Measurements from ENCODE around the gene KDM6A. TPM values are rescaled to one million over a fixed set of nuclear protein-coding genes. Genes with fewer than 3 reads are reported as not detected.
"Not testable (repeated sequence)": the region's sequence is repeated elsewhere in the genome, so short reads cannot be mapped to it uniquely, and the experiment has no call there.

Gene KDM6A
- total and polyA plus RNA-seq, 2 donors (not counting 3 experiments of a cell fraction or from before 2014, with no cell fraction given) = 9.0 to 20.6 TPM

DNA sequence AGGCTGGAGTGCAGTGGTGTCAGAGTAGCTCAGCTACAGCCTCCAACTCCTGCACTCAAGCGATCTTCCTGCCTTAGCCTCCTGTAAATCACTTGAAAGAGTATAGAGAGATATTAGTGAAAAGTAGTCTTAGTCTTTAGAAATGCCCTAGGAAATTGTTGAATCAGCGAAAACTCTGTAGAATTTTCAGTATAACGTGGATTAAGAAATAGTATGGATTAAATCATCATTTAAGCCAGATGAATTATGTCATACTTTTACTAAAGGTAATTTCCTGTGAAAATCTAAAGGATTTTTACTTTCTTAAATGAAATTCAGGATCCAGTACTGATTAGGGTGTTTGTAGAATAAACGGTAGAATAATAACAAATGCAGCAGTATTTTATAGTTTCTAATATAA, 163.2 kb downstream of the KDM6A start:
- Histone ChIP-seq H3K9me3 (replicated peaks; ENCODE audit: control insufficient read depth, insufficient read depth, low read length) (no peaks in the 10 kb centered on the region), H3K4me2 (ENCODE audit: insufficient read depth, low read length) (no peak overlapping the region), H3K9ac (replicated peaks; ENCODE audit: extremely low read depth, insufficient read depth, low read length) (no peak overlapping the region), H3K27ac (ENCODE audit: insufficient read depth, low read depth, low read length) (no peak overlapping the region), H3K36me3 (ENCODE audit: control insufficient read depth in 2 of 2, extremely low read depth in 1 of 2, insufficient read depth in 2 of 2, low read length in 2 of 2) (no peaks in the 10 kb centered on the region), H3K79me2 (ENCODE audit: control insufficient read depth, insufficient read depth, low read length) (peaks cover 12% of the 10 kb centered on the region), H4K20me1 (replicated peaks; ENCODE audit: control insufficient read depth, extremely low read depth, insufficient read depth, low read length) (no peaks in the 10 kb centered on the region), H3K4me3 (replicated peaks in 1 of 3; ENCODE audit: insufficient read depth in 1 of 3, low read depth in 1 of 3, low read length in 3 of 3) (no peak overlapping the region), H2AFZ (ENCODE audit: low read depth, low read length) (no peak overlapping the region), H3K27me3 (ENCODE audit: control insufficient read depth in 2 of 2, insufficient read depth in 2 of 2, low read length in 2 of 2) (no peaks in the 10 kb centered on the region), H3K4me1 (ENCODE audit: control insufficient read depth, extremely low read depth, insufficient read depth, low read length) (no peaks in the 10 kb centered on the region), H3K9me1 (replicated peaks; ENCODE audit: control insufficient read depth, extremely low read depth, insufficient read depth, low read length) (no peaks in the 10 kb centered on the region)
- dilution Hi-C loops (cut with MboI; ENCODE audit: extremely low pct_ligation_motif_present, low sequenced_read_pairs) (no loop called here), intact Hi-C loops (cut with micrococcal nuclease) (no loop called here)
- no peak for TF ChIP-seq MYC (IDR thresholded peaks at IDR 0.05; ENCODE audit: low read depth, low read length)
- no peak for TF ChIP-seq FOS (IDR thresholded peaks at IDR 0.05; ENCODE audit: borderline replicate concordance, insufficient read depth, low read length)
- no peak for TF ChIP-seq GATA2 (IDR thresholded peaks at IDR 0.05; ENCODE audit: insufficient read depth, insufficient read length, low read depth, low read length)
- TF ChIP-seq, protein P1, sequence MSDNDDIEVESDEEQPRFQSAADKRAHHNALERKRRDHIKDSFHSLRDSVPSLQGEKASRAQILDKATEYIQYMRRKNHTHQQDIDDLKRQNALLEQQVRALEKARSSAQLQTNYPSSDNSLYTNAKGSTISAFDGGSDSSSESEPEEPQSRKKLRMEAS (IDR thresholded peaks at IDR 0.05; ENCODE audit: insufficient read depth, insufficient read length) = no peak
- TF ChIP-seq JUN (IDR thresholded peaks at IDR 0.05; ENCODE audit: borderline replicate concordance, insufficient read depth, insufficient read length, low read depth) = no peak
- no peak for TF ChIP-seq POLR2AphosphoS5 (IDR thresholded peaks at IDR 0.05; ENCODE audit: insufficient read depth, low read depth, low read length)
- TF ChIP-seq, protein P2, sequence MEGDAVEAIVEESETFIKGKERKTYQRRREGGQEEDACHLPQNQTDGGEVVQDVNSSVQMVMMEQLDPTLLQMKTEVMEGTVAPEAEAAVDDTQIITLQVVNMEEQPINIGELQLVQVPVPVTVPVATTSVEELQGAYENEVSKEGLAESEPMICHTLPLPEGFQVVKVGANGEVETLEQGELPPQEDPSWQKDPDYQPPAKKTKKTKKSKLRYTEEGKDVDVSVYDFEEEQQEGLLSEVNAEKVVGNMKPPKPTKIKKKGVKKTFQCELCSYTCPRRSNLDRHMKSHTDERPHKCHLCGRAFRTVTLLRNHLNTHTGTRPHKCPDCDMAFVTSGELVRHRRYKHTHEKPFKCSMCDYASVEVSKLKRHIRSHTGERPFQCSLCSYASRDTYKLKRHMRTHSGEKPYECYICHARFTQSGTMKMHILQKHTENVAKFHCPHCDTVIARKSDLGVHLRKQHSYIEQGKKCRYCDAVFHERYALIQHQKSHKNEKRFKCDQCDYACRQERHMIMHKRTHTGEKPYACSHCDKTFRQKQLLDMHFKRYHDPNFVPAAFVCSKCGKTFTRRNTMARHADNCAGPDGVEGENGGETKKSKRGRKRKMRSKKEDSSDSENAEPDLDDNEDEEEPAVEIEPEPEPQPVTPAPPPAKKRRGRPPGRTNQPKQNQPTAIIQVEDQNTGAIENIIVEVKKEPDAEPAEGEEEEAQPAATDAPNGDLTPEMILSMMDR (IDR thresholded peaks at IDR 0.05; ENCODE audit: extremely low read depth in 1 of 2, insufficient read depth in 1 of 2, low read depth in 1 of 2, low read length in 2 of 2) = no peak
- no peak for TF ChIP-seq EZH2 (IDR thresholded peaks at IDR 0.05; ENCODE audit: borderline replicate concordance, low read depth, low read length, severe bottlenecking)
- TF ChIP-seq POLR2A (IDR thresholded peaks at IDR 0.05; ENCODE audit: low read depth, low read length) = no peak
- CTCF ChIA-PET = no interaction called here
- BruUV-seq (replicated peaks) = no TSS peak
- DNase-seq (ENCODE audit: low read depth, low spot score) (no peak), FAIRE-seq (no peak)
- POLR2A ChIA-PET = no interaction called here

DNA sequence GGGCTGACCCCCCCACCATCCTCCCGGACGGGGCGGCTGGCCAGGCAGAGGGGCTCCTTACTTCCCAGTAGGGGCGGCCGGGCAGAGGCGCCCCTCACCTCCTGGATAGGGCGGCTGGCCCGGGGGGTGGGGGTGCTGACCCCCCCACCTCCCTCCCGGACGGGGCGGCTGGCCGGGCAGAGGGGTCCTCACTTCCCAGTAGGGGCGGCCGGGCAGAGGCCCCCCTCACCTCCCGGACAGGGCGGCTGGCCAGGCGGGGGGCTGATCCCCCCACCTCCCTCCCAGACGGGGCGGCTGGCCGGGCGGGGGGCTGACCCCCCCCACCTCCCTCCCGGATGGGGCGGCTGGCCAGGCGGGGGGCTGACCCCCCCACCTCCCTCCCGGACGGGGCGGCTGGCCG, 167.1 kb downstream of the KDM6A start:
- H3K4me1 ChIP-seq (ENCODE audit: control insufficient read depth, extremely low read depth, insufficient read depth, low read length); H3K9me3 ChIP-seq (replicated peaks; ENCODE audit: control insufficient read depth, insufficient read depth, low read length); DNase-seq (ENCODE audit: low read depth, low spot score); dilution Hi-C loops (cut with MboI; ENCODE audit: extremely low pct_ligation_motif_present, low sequenced_read_pairs); H3K27me3 ChIP-seq (ENCODE audit: control insufficient read depth in 2 of 2, insufficient read depth in 2 of 2, low read length in 2 of 2); CTCF ChIA-PET; H3K9me1 ChIP-seq (replicated peaks; ENCODE audit: control insufficient read depth, extremely low read depth, insufficient read depth, low read length); H3K9ac ChIP-seq (replicated peaks; ENCODE audit: extremely low read depth, insufficient read depth, low read length); H4K20me1 ChIP-seq (replicated peaks; ENCODE audit: control insufficient read depth, extremely low read depth, insufficient read depth, low read length); BruUV-seq (replicated peaks); POLR2A ChIA-PET; intact Hi-C loops (cut with micrococcal nuclease); H3K4me3 ChIP-seq (replicated peaks in 1 of 3; ENCODE audit: insufficient read depth in 1 of 3, low read depth in 1 of 3, low read length in 3 of 3); H3K27ac ChIP-seq (ENCODE audit: insufficient read depth, low read depth, low read length); H2AFZ ChIP-seq (ENCODE audit: low read depth, low read length); H3K4me2 ChIP-seq (ENCODE audit: insufficient read depth, low read length); FAIRE-seq; H3K36me3 ChIP-seq (ENCODE audit: control insufficient read depth in 2 of 2, extremely low read depth in 1 of 2, insufficient read depth in 2 of 2, low read length in 2 of 2); H3K79me2 ChIP-seq (ENCODE audit: control insufficient read depth, insufficient read depth, low read length): not testable (repeated sequence)
